GM12878 (cell line): ENCODE data around the gene CTNNAL1.
A peak's percentile ranks its signal among the peaks of the same experiment; 100 is the strongest.

ENCODE experiments used
- CTCF ChIP-seq, 3 experiments: IDR thresholded peaks in 2 of 3; conservative IDR thresholded peaks in 1 of 3; 2 replicates each; pipeline ENCODE4 v1.5.1; 2011; ENCODE audit warnings: low read depth in 3 of 3, low read length in 3 of 3, mild to moderate bottlenecking in 3 of 3, control low read depth in 2 of 3, moderate library complexity in 2 of 3, inconsistent platforms in 1 of 3, mixed read lengths in 1 of 3; ENCODE audit not compliant: control insufficient read depth in 2 of 3, insufficient read depth in 1 of 3; ENCODE audit errors: extremely low read depth in 1 of 3
- E2F8 ChIP-seq: fragments of 450-650 bp; IDR thresholded peaks from 2 replicates; pipeline ENCODE4 v1.6.1; 2018; ENCODE audit warnings: mild to moderate bottlenecking, low read depth, moderate library complexity; ENCODE audit not compliant: partially characterized antibody
- EP300 ChIP-seq, 2 experiments: fragments of 150-350 bp in 1 of 2; IDR thresholded peaks; 2 replicates each; pipeline ENCODE4 v1.6.1; 2011 to 2012; ENCODE audit warnings: low read depth in 2 of 2, low read length in 2 of 2, borderline replicate concordance in 1 of 2, improper control_type of control experiment in 1 of 2, inconsistent platforms in 1 of 2; ENCODE audit not compliant: control insufficient read depth in 1 of 2
- EZH2 ChIP-seq: IDR thresholded peaks from 2 replicates; pipeline ENCODE4 v1.6.1; 2012; ENCODE audit warnings: low read depth, mild to moderate bottlenecking, control low read depth, inconsistent platforms, low read length, borderline replicate concordance; ENCODE audit not compliant: control insufficient read depth
- NFXL1 ChIP-seq: fragments of 450-650 bp; IDR thresholded peaks from 2 replicates; pipeline ENCODE4 v1.6.1; 2017; ENCODE audit warnings: antibody characterized with exemption, mild to moderate bottlenecking, borderline replicate concordance
- ZBED1 ChIP-seq: IDR thresholded peaks from 2 replicates; pipeline ENCODE4 v1.6.1; 2016; ENCODE audit warnings: borderline replicate concordance
- ZNF384 ChIP-seq: IDR thresholded peaks from 2 replicates; pipeline ENCODE4 v1.6.1; 2012; ENCODE audit warnings: low read depth, mild to moderate bottlenecking, low read length, improper control_type of control experiment, borderline replicate concordance

- TF ChIP-seq CTCF (IDR thresholded peaks at IDR 0.05 in 2 of 3, conservative IDR thresholded peaks at IDR 0.05 in 1 of 3; ENCODE audit: control insufficient read depth in 2 of 3, extremely low read depth in 1 of 3, insufficient read depth in 1 of 3, low read depth in 3 of 3, low read length in 3 of 3) (no peak), E2F8 (no peak), EP300 (IDR thresholded peaks at IDR 0.05; ENCODE audit: borderline replicate concordance in 1 of 2, control insufficient read depth in 1 of 2, low read depth in 2 of 2, low read length in 2 of 2) (0 out of 4 replicates have a peak, but pooled peaks of 1 of the 2 experiments have one; percentile 22), EZH2 (no peak), ZNF384 (no peak), ZBED1 (no peak), NFXL1 (no peak)
These were observed 1.1 kb downstream of the CTNNAL1 start for GRCh38 chr9:109012009-109012875.
